ENCODE results near the gene CDC42BPG. TPM values are rescaled to one million over a fixed set of nuclear protein-coding genes. Genes with fewer than 3 reads are reported as not detected.

Gene CDC42BPG
- total and polyA plus RNA-seq, 9 of the 15 experiments (the other 6 are each of a cell fraction or from before 2014, with no cell fraction given): 0.04 to 8.8 (median 2.1) TPM

GRCh38 chr11:64887757-64888405, 43.4 kb upstream of the CDC42BPG start (continued):
- TF ChIP-seq HMBOX1 (IDR thresholded peaks at IDR 0.05): no peak
- TF ChIP-seq HEY1 (CRISPR knock-in tag; IDR thresholded peaks at IDR 0.05; ENCODE audit: borderline replicate concordance): no peak
- TF ChIP-seq RNF219 (CRISPR knock-in tag; IDR thresholded peaks at IDR 0.05): no peak
- no peak for TF ChIP-seq SREBF1 (IDR thresholded peaks at IDR 0.05; ENCODE audit: borderline replicate concordance, low read depth, low read length)
- no peak for TF ChIP-seq ILK (tag; IDR thresholded peaks at IDR 0.05; ENCODE audit: borderline replicate concordance, low read depth)
- no peak for TF ChIP-seq FOXO4 (CRISPR knock-in tag; IDR thresholded peaks at IDR 0.05)
- TF ChIP-seq ZMIZ1 (IDR thresholded peaks at IDR 0.05; ENCODE audit: low read depth in 2 of 2, low read length in 2 of 2): 0 out of 4 replicates have a peak, but pooled peaks of 1 of the 2 experiments have one; percentile 5
- TF ChIP-seq CTBP1 (IDR thresholded peaks at IDR 0.05; ENCODE audit: borderline replicate concordance): peak; percentile 85
- 0 out of 2 replicates have a peak, but pooled peaks have one; percentile 88 for TF ChIP-seq KAT7 (CRISPR knock-in tag; IDR thresholded peaks at IDR 0.05; ENCODE audit: borderline replicate concordance)
- no peak for TF ChIP-seq HMG20A (CRISPR knock-in tag; conservative IDR thresholded peaks at IDR 0.05)
- TF ChIP-seq TFE3 (CRISPR knock-in tag; IDR thresholded peaks at IDR 0.05): no peak
- TF ChIP-seq ZNF280B (CRISPR knock-in tag; IDR thresholded peaks at IDR 0.05): no peak

Data from K562 (cell line).